T follicular helper cell (primary cell): ENCODE measurements around the gene DDX10.
A peak's percentile ranks its signal among the peaks of the same experiment; 100 is the strongest.

Experiments used
- DNase-seq: peaks from one replicate; pipeline ENCODE4 v3.0.0-alpha.2; 2020; ENCODE audit warnings: low read depth

DDX10 gene

DNA sequence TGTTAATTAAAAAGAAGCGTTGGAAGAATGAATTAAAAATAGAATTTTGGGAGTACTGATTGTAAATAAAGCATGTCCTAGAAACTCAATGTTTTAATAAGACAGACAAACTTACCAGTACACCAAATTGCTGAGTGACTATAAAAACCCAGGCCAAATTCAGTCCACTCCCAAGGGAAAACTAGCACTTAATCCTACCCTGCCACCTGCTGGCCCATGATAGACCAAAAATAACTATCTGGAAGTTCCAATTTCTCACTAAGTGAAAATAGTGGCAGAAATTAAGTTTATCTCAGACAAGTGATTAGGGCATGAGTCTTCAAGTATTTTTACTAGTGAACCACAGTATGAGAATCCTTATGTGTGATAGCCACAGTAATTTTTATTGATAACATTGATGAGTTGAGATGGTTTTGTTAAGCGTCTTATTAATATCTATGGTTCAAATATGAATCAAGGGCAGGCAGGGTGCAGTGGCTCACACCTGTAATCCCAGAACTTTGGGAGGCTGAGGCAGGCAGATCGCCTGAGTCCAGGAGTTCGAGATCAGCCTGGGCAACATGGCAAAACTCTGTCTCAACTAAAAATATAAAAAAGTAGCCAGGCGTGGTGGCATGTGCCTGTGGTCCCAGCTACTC, 9.8 kb upstream of the DDX10 start:
- DNase-seq, result no peak

DNA sequence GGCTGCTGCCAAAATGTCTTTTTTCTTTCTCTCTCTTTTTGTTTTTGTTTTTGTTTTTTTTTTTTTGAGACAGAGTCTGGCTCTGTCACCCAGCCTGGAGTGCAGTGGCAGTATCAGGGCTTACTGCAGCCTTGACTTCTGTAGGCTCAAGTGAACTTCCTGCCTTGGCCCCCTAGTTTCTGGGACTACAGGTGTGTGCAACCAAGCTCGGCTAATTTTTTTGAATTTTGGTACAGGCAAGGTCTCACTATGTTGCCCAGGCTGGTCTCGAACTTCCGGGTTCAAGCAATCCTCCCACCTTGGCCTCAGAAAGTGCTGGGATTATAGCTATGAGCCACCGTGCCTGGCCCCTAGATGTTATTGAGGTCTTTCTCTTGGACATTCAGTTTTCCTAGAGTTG, 2.2 kb upstream of the DDX10 start:
- no peak for DNase-seq

DNA sequence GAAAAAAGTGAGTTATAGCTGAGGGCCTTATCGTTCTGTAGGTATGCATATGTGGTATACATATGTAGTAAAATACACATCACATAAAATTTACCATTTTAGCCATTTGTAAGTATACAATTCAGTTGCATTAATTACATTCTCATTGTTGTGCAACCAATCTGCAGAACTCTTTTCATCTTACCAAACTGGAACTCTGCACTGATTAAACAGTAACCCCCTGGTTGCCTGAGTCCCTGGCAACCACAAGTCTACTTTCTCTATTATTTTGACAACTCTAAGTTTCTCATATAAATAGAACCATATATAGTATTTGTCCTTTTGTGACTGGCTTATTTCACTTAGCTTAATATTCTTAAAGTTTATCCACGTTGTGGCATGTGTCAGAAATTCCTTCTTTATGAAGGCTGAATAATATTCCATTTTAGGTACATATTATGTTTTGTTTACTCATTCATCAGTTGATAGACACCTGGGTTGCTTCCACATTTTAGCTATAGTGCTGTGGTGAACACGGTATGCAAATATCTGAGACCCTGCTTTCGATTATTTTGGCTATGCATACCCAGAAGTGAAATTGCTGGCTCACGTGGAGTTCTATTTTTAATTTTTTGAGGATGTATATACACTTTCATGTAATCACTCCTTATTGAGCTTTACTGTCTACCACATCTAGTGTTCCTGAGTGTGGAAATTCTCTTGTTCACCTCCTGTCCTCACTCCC, 1.6 kb upstream of the DDX10 start:
- DNase-seq, result no peak

DNA sequence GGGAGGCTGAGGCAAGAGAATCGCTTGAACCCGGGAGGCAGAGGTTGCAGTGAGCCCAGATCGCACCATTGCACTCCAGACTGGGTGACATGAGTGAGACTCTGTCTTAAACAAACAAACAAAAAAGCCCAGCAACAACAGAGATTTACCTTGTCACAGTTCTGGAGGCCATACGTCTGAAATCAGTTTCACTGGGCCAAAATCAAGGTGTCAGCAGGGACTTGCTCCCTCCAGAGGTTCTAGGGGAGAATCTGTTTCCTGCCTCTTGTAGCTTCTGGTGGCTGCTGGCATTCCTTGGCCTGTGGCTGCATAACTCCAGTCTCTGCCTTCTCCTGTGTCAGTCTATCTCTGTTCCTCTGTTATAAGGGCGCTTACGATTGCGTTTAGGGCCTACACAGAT, 1.5 kb downstream of the DDX10 start:
- DNase-seq, result no peak

DNA sequence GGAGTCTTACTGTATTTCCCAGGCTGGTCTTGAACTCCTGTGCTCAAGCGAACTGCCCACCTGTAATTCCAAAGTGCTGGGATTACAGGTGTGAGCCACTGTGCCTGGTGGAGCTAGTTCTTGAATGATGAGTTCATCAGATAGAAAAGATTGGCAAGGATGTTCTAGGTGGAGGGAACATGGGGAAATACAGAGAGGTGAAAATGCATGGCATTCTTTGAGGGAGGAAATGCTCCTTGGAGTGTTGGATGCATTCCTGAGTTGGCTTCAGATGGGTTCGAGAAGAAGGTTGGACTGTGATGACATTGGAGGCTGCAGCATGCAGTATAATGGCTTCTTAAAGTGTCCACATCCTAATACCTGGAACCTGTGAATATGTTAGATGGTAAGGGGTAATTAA, 4.4 kb downstream of the DDX10 start:
- no peak for DNase-seq

DNA sequence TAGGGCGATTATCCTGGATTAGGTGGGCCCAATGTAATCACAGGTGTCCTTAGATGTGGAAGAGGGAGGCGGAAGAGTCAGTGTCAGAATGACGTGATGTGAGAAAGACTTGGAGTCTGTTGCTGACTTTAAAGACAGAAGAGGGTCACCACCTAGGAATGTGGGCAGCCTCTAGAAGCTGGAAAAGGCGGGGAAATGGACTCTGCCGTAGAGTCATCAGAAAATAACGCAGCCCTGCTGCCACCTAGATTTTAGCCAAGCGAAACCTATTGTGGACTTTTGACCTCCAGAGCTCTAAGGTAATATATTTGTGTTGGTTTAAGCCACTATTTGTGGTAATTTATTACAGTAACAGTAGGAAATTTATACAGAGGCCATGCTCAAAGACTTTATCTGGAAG, 4.8 kb downstream of the DDX10 start:
- no peak for DNase-seq

DNA sequence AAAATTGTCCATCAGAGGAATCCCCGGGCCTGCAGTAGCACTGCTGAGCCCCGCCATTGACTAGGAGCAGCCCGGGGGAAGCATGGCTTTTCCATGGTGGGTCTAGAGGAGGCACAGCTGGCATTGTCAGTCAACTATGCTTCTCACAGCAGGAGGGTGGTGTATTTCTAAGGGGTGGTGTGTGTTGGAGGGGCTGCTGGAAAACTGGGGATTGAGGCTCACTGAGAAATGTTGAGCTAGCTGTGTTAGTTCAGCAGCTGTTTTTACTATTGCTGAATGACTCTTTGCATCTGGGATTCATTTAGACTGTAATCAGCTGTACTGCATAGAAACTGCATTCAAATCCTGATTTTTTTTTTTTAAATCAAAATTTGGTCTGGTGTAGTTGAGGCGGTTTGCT, 5.6 kb downstream of the DDX10 start:
- DNase-seq, result no peak

DNA sequence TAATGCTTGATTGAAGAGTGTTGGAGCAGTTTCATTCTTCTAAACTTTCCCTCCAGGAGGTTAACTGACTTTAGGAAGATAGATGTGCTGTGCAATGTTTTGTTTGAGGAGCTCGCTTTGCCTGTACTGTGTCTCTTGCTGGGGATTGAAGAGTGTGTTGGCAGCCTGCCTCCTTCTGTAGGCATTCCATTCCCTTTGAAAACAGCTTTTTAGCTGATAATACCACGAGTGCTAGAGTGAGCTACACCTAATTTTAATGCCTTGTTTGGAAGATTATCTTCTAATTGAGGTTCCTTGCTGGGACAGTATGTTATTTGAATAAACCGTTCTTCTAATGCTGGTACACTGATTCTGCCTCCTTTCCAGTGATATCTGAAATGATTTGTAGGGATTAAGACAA, 7.2 kb downstream of the DDX10 start:
- DNase-seq, result no peak

DNA sequence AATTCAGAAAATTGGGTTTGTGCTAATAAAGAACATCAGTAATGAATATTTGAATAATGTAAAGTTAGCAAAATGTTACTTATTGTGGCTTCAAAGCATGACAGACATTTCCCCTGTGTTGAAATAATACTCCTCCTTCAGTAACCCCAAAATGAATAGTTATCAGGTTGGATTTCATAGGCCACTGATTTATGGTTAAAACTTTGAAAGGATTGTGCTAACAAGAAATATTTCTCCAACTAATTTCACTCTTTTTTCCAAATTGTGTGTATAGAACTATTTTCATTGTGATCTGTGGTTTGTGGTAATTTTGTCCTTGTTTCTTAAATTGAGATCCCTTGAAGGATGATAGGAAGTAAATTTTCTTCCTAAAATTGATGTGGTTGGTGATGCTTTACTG, 7.9 kb downstream of the DDX10 start:
- DNase-seq, result no peak

DNA sequence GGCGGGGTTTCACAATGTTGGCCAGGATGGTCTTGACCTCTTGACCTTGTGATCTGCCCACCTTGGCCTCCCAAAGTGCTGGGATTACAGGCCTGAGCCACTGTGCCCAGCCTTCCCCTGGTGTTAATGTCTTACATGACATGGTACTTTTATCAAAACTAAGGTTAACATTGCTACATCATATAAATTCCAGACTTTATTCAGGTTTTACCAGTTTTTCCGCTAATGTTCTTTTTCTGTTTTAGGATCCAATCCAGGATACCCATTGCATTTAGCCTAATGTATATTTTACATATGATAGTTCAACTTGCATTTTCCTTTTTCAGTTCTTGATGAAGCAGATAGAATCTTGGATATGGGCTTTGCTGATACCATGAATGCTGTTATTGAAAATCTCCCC, 14.2 kb downstream of the DDX10 start:
- no peak for DNase-seq

DNA sequence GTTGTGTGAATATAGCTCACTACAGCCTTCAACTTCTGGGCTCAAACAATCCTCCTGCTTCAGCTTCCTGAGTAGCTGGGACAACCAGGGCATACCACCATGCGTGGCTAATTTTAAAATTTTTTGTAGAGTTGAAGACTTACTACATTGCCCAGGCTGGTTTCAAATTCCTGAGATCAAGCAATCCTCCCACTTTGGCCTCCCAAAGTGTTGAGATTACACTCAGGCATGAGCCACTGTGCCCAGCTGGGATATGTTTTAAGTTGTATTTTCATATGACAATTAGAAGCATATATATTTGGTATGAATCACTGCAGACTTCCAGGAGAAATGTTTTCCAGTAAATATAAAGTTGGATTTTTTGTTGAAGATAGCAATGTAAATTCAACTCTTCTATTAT, 15.4 kb downstream of the DDX10 start:
- DNase-seq, result no peak

DNA sequence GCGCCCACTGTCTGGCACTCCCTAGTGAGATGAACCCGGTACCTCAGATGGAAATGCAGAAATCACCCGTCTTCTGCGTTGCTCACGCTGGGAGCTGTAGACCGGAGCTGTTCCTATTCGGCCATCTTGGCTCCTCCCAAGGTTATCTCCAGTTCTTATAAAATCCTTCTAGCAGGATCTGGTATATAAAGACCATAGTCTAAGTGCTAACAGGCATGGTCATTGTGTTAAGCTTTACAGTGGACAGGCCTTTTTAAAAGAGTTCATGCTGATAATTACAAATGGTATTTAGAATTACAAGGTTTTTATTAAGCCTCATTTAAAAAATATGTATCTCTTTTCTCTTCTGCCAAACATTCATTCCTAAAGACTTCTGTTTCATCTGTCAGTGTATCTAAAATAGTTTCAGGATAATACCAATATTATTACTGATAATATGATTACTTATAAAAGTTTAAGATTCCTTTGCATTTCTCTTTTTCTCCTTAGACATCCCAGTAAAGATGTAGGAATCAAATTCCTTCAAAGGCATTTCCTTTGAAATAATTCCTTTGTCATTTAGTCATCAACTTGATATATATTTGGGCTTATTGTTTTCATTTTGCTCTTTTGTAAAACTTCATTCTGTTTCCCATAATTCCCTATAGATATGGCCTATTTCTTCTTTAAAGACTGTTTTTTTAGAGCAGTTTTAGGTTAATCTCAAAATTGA, 20.7 kb downstream of the DDX10 start:
- no peak for DNase-seq

DNA sequence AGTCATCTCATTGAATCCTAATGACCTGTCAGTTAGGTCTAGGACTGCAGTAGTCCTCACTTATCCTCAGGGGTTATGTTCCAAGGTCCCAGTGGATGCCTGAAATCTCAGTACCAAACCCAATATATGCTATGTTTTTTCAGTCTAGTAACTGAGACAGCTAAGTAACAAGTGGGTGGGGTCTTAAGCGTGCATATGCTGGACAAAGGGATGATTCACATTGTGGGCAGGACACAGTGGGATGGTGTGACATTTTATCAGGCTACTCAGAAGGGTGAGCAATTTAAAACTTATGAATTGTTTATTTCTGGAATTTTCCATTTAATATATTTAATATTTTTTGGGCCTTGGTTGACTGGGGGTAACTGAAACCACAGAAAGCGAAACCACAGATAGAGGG, 29.0 kb downstream of the DDX10 start:
- DNase-seq, result no peak

DNA sequence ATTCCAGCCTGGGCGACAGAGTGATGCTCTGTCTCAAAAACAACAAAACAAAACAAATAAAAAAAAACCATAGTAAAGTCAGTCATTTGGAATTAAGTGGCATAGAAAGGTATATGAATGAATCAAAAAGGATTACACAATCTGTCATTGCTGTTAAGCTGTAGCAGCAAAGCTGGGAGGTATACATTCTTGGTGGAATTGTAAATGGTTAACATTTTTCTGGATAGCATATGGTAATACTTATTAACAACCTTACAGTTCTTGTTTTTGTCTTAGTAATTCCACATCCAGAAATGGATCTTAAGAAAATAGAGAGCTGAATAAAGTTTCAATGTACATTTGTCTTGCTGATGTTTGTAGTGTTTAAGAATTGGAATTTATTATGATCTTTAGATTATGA, 30.0 kb downstream of the DDX10 start:
- no peak for DNase-seq

DNA sequence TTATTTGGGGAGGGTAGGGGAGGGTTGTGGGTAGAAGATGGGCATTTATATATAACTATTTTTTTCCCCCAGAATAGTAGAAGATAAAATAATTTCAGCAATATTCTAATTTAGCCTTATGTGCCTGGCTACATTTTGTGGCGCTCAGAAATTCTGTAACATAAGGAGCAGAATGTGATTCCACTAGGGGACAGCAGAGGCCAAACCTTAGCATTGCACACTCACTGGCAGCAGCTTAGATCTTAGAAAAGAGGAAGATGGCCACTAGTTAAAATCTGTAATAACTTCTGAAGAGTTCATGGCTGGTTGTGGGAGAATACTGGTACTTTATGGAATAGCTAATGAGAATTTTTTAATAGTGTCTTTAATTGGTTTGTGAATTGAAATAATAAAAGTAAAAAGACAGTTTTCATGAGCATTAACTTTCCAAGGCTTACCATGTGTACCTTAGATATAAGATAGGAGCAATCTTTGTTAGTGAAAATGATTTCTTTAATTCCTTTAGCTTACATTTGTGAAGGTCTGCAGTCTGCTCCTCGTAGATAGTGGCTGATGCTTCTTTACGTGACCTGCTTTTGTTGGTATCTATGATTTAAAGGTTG, 33.1 kb downstream of the DDX10 start:
- peak; percentile 2 for DNase-seq

DNA sequence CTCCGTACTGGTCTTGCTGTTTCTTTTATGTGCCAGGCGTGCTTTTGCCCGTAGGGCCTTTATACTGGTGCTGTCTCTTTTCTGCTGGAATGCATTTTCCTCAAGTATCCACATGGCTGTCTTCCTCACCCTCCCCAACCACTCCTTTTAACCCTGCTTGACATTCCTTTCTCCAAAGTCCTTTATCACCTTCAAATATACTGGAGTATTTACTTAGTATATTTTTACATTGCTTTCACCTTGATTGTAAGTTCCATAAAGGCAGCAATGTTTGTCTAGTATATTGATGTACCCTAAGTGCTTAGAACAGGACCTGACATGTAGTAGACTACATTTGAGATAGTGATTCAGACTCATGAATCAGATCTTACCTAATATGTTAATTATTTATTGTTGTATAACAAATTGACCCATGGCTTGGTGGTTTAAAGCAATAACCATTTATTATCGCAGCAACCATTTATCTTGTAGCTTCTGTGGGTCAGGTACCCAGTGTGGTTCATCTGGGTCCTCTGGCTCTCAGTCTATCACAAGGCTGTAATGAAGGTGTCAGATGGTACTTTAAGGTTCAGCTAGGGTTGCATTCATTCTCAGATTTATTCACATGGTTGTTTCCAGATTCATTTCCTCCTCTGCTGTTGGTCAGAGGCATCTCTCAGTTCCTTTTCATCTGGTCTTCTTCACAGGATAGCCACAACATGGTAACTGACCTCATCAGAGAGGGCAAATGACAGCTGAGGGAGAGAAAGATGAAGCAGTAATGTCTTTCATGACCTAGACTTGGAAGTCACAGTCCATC, 34.2 kb downstream of the DDX10 start:
- DNase-seq, result no peak

DNA sequence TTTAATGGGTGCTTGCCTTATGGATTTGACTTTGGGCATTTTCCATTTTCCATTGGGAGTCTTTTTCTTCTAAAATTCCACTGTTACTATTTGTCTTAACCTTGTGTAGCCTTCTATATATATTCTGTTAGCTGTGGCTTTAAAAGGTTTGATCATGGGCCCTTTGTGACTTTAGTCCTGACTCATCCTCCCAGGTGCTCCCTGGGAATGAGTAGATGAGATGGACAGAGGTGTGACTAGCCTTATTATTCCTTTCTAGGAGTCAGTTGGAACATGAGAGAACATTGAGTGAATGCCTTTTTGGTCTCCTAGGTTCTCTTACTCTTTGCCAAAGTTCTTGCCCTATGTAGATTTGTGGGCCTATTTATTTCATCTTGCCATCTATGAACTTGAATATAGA, 39.0 kb downstream of the DDX10 start:
- DNase-seq, result no peak

DNA sequence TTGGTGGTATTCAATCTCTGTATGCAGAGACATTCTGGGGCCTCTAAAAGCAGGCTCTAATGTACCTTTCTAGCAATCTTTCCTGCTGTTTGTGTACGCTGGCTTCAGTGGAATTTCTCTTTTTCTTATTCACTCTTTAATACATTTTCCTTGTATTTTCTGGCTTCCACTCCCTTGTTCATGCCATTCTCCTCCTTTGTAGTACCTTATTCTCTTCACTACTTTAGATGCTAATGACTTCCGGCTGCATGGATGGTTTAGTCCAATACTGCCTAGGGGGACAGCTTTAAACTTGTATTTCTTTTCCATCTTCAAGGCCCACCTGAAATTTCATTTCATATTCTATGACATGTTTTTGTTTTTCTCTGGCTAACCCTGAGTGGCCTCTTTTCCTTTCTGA, 40.2 kb downstream of the DDX10 start:
- no peak for DNase-seq

DNA sequence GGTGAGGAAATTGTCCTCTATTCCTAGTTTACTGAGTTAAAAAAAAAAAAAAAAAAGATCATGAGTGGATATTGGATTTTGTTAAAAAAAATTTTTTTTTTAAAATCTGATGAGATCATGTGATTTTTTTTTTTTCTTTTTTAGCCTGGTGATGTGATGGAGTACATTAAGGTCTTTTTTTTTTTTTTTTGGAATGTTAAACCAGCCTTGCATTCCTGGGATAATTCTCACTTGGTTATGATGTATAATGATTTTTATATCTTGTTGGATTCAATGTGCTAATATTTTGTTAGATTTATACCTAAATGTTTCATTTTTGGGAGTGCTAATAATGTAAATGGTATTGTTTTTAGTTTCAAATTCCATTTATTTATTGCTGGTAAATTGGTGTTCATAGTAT, 43.3 kb downstream of the DDX10 start:
- no peak for DNase-seq

DNA sequence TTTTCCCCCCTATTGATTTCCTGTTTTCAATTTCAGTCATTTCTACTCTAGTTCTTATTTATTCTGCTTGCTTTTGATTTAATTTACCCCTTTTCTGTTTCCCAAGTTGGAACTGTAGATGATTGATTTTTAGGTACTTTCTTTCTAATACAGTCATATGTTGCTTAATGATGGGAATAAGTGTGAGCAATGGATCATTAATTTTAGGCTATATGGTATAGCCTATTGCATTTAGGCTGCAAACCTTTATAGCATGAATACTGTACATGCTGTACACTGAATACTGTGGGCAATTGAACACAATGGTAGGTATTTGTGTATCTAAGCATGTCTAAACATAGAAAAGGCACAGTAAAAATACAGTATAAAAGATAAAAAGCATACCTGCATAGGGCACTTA, 44.9 kb downstream of the DDX10 start:
- no peak for DNase-seq

DNA sequence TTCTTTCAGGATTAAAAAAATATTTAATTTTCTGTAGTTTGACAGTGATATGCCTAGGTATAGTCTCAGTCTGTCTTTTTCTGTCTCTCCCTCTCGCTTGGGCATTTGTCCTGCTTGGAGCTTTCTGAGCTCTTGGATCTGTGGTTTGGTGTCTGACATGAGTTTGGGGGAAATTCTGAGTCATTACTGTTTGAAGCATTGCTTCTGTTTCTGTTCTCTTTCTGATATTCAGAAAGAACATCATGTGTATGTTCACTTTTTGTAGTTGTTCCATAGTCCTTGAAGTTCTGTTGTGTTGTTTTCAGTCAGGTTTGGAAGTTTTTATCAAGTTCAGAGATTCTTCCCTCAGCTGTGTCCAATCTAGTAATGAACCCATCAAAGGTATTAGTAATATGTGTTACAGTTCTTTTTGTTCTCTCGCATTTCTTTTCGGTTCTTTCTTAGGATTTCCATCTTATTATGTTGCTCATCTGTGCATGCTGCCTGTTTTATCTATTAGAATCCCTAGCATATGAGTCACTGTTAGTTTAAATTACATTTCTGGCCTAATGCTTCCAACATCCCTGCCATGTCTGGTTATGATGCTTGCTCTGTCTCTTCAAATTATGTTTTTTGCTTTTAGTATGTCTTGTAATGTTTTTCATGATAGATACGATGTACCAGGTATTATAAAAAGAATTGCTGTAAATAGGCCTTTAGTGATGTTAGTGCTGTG, 48.4 kb downstream of the DDX10 start:
- no peak for DNase-seq

DNA sequence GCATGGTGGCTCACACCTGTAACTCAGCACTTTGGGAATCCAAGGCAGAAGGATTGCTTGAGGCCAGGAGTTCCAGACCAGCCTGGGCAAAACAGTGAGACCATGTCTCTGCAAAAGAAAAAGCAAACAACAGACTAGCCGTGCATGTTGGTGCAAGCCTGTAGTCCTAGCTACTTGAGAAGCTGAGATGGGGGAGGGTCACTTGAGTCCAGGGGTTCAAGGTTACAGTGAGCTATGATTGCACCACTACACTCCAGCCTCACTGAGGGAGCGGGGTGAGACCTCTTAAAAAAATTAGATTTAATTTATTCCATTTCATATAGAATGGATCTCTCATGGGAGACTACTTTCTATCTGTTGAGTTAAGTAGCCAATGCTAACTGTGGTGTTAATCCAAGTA, 50.4 kb downstream of the DDX10 start:
- DNase-seq, result no peak
